GM19324 (cell line): Measurements from ENCODE around the gene SEMA4D.
A peak's percentile ranks its signal among the peaks of the same experiment; 100 is the strongest.
"Not testable (repeated sequence)": the region's sequence is repeated elsewhere in the genome, so short reads cannot be mapped to it uniquely, and the experiment has no call there.

Experiments
- ATAC-seq: cut with Tn5 transposase; IDR thresholded peaks from one replicate; pipeline ENCODE4 v1.9.1; 2021; ENCODE audit warnings: mild to moderate bottlenecking, moderate library complexity; ENCODE audit not compliant: unreplicated experiment, low FRiP score

Gene SEMA4D

DNA sequence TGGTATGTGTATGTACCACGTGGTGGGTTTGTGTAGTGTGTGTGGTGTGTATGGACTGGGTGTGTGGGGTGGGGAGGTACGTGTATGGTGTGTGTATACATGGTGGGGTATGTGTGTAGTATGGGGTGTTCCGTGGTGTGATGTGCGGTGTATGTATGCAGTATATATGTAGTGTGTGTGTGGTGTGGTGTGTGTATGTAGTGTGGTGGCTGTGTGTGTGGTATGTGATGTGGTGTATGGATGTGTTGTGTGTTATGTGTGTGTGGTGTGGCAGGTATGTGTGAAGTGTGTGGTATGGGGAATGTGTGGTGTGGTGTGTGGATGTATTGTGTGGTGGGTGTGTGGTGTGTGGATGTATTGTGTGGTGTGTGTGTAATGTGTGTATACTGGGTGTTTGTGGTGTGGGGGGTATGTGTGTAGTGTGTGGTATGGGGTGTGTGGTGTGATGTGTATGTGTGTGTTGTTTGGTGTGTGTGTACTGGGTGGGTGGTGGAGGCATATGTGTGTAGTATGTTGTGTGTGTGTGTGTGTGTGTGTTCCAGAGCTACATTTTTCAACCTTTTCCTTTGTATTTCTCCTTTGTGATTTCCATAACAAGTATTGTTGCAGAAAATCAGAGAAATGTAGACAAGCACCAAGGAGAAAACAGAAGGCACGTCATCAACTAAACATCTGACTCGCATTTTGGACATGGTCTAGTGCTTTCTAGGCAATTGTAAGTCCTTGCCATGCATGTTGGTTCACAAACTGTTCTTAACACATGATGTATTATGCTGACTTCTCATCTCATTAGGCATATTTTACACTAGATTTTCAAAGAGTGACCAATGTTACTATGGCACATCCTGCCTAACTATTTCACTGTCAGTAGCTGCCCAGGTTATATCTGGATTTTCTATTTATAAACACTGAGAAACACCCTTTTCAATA, 13.2 kb downstream of the SEMA4D start:
- ATAC-seq = no peak

GRCh38 chr9:89483592-89484474, 14.1 kb downstream of the SEMA4D start:
- ATAC-seq = peak; percentile 59

- no peak for ATAC-seq
Measured at GRCh38 chr9:89482901-89483361, 15.0 kb downstream of the SEMA4D start.

DNA sequence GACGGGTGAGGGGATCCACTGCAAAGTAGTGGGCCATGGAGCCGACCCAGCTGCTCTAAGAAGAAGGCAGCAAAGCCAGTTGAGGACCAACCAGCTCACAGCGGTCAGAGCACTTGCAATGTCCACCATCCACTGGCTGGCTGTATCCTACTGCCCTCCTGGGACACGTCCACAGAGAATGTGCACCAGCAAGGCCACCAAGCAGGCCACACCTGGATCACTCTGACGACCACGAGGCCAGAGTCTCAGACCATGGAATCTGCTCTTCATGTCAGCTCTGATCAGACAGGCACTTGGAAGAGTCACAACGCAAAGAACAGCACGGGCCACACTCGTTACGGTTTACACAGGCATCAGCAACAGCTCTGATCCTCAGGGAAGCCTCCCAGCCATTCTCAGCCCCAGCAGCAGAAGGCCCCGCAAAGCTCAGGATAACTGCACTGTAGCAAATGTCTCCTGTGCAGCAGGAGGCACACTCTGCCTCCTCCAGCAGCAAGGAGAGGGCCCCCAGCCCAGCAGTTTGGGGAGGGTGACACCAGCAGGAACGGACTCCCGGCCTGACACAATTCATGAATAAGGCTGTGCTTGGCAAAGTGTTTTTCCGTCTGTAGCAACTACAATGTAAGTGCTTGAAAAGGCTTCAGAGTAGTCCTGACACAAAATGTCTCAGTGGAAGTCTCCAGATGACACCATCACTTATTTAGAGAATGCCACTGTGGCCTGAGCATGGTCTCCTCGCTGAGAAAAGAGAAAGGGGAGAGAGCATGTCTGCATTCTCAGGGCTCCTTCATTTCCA, 15.7 kb downstream of the SEMA4D start:
- ATAC-seq = no peak

GRCh38 chr9:89481538-89481915, 16.4 kb downstream of the SEMA4D start:
- no peak for ATAC-seq

GRCh38 chr9:89480825-89481537, 16.9 kb downstream of the SEMA4D start:
- no peak for ATAC-seq

DNA sequence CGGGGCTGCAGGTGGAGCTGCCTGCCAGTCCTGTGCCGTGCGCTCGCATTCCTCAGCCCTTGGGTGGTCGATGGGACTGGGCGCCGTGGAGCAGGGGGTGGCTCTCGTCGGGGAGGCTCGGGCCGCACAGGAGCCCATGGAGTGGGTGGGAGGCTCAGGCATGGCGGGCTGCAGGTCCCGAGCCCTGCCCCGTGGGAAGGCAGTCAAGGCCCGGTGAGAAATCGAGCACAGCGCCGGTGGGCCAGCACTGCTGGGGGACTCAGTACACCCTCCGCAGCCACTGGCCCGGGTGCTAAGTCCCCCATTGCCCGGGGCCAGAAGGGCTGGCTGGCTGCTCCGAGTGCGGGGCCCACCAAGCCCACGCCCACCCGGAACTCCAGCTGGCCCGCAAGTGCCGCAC, 17.5 kb downstream of the SEMA4D start:
- ATAC-seq = not testable (repeated sequence)

DNA sequence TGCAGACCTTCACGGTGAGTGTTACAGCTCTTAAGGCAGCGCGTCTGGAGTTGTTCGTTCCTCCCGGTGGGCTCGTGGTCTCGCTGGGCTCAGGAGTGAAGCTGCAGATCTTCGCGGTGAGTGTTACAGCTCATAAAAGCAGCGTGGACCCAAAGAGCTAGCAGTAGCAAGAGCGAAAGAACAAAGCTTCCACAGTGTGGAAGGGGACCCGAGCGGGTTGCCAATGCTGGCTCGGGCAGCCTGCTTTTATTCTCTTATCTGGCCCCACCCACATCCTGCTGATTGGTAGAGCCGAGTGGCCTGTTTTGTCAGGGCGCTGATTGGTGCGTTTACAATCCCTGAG, 18.3 kb downstream of the SEMA4D start:
- ATAC-seq = not testable (repeated sequence)

GRCh38 chr9:89478821-89479668, 18.9 kb downstream of the SEMA4D start:
- no peak for ATAC-seq

DNA sequence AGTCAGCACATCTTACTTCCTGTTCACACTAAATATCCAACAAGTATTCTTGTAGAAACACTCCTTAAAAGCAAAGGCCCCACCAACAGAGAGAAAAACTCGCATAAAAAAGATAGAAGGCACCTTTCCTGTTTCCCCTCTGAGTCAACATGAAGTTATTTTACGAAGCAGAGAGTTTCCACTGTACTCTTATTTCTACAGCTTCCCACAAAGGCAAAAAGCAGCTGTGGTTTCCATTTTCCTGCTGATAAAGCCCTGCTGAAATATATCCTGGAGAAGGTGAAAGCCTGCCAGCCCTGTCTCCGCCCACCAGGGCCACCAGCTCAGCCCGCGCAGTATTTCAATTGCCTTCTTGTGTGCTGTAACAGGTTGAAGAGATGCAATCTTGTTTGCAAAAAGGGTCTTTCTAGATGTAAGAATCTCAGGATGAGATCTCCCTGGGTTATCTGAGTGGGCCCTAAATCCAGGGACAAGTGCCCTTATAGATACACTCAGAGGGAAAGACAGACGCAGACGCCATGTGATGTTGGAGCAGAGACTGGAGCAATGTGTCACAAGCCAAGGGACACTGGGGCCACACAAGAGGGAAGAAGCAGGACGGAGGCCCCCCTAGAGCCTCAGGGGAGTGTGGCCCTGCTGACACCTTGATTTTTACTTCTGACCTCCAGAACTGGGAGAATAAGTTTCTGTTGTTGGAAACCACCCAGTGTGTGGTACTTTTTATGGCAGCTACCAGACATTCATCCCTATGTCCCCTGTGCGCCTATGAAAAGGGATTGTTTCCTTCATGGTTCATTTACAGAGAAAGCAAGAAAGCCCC, 19.9 kb downstream of the SEMA4D start:
- ATAC-seq = no peak

DNA sequence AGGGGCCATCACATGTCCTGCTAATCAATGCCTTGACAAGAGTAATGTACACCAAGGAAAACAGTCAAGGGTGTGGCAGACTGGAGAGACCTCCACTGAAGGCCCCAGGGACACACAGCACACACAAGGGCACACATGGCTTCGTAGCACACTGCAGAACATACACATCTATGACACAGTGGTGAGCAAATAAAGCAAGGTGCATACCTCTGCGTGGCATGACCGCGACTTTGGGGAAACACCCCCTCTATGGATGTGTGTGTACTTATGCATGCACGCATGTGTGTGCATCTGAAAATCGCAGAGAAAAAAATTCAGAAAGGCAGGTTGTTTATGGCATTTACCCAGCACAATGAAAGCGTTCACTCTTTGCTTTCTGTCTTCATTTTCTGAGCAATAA, 20.5 kb downstream of the SEMA4D start:
- no peak for ATAC-seq

DNA sequence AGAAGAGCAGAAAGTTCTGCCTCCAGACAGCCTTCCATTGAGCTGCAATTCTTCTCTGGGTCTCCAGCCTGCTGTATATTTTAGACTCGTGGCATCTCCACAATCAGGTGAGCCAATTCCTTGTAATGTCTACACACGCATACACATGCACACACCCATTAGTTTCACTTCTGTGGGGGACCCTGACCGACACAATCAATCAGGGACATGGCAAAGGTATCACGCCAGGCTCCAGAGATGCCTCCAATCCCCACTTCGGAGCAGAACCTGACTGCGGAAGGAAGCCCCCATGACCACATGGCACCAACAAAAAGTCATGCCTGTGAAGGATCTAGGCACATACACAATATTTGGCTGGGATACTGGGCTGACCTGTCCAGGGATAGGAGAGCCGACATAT, 21.4 kb downstream of the SEMA4D start:
- ATAC-seq = no peak

DNA sequence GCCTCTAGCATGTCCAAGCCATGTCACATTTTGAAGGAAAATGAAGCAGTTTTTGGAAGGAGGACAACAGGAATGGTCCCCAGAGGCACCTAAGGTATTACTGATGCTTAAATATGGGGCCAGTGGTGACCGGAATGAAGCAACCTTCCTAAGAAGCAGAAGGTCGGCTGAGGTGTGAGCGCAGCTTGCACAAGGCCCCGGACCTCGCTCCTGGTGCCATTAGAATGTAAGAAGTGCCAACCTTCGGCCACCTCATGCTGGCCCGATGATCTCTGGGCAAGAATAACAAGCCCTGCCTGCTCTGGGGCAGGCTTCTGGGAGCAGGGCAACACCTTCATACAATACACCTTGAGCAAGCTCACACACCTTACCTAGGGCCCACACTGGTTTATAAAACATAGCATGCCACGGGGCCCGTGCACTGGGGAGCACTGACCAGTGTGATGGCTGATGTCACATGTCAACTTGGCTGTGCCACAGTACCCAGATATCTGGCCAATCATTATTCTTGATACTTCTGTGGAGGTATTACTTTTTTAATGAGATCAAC, 21.9 kb downstream of the SEMA4D start:
- ATAC-seq = no peak

DNA sequence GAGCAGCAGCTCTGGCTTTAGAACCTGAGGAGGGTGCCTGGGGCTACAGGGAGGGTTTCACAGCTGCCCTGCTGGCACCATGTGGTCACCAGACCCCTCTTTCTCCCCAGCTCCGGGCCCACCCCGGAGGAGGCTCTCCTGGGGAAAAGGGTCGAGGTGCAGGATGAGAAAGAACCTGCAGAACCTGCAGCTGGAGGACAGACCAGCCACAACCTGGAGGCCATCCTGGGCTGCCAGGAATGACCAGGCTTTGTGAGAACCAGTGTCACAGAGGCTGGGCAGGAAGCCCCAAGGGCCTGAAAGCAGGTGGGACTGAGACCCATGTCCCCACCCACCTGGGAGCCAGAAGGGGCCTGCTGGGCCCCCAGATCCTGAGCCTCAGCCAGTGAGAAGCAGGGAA, 23.0 kb downstream of the SEMA4D start:
- no peak for ATAC-seq

DNA sequence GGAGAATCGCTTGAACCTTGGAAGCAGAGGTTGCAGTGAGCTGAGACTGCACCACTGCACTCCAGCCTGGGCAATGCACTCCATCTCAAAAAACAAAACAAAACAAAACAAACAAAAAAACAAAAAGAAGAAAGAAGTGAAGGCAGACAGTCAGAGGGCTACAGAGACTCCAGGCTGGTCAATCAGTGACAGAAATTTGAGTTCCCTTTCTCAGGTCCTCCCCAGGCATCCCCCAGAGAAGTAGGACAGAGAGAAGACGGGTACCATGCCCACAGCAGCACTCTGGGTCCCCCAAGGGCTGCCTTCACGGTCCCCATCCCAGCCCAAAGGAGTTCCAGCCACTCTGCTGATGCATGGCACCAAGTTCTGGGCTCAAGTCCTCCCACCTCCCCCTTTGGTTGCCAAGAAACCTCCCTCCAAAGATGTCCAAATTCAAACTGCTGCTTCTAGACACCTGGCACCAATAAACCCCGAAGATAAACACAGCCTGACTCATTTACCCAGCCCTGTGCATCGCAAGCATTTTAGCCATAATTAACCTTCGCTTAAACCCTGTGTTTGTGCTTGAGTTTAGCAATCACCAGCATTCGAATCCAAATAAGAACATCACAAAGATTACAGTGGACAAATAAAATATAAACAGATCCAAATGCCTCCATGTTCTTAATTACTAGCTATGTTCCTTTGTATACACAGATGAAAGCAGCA, 24.0 kb downstream of the SEMA4D start:
- ATAC-seq = no peak

- ATAC-seq = not testable (repeated sequence)
Measured at GRCh38 chr9:89471796-89472320, 26.1 kb downstream of the SEMA4D start.

DNA sequence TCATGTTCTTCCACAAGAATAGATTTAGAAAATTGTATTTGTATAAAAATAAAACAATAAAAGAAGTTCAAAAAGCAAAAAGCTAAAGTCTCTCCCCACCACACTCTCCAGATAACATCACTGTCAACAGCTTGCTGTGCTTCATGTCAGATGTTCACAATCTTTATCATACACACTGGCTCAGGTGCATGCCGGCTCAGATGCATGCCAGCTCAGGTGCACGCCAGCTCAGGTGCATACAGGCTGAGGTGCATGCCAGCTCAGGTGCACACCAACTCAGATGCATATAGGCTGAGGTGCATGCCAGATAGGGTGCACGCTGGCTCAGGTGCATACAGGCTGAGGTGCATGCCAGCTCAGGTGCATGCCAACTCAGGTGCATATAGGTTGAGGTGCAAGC, 26.5 kb downstream of the SEMA4D start:
- ATAC-seq = no peak
